ENCODE data around the gene COQ3.

The COQ3 gene

DNA sequence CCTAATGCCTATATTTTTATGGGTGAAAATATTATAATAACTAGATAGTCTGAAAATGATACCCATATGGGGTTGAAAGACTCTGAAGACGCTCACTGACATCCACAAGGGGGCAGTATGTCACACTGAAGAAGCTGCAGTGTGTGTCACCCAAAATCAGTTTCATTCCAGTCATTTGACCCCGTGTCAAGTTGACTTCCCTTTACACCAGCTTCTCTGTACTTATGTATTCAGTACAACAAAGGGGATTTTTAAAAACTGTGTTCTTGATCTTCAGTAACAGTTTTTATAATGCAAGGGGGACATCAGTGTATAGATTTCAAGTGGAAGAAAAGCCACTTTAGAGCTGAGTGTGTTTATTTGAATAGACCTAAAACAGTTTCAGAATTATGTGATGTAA lies 63.8 kb downstream of the COQ3 start:
- DNase-seq, result peak; percentile 37

DNA sequence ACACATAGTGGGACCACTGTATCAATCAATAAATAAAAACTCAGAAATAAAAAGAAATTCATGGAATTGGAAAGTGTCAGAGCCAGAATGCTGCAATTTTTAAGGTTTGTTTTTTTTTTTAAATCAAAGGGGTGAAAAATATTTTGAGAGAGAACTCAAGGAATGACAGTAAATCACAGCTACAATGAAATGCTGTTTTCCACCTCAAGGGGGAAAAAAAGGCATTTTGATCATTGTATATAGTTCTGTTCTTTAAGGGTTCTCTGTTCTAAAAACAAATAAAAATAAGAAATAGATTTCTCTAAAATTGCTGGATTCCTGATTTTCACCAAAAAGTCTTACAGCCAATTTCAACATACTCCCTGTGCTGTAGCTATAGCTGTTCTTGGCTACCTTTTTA lies 69.0 kb downstream of the COQ3 start:
- no peak for DNase-seq
